Neural cell (in vitro differentiated cells): ENCODE results near the gene FAM89A.

Experiments used
- EZH2 ChIP-seq: fragments of 200-600, 300-800 bp; shearing (Covaris generic), sonication (generic); IDR thresholded peaks from 2 replicates; pipeline ENCODE4 v1.6.1; 2014; ENCODE audit warnings: antibody characterized with exemption, low read length, borderline replicate concordance, mild to moderate bottlenecking; ENCODE audit not compliant: insufficient read depth, poor library complexity, severe bottlenecking
- POLR2AphosphoS5 ChIP-seq: IDR thresholded peaks from 2 replicates; pipeline ENCODE4 v1.6.1; 2012
- TF ChIP-seq, protein P1 (sequence below): IDR thresholded peaks from 2 replicates; pipeline ENCODE4 v1.6.1; 2012; ENCODE audit warnings: borderline replicate concordance
- TF ChIP-seq, protein P2 (sequence below): fragments of 450-650 bp; IDR thresholded peaks from 2 replicates; pipeline ENCODE4 v1.5.1; 2014; ENCODE audit warnings: antibody characterized with exemption, mild to moderate bottlenecking, moderate library complexity; ENCODE audit not compliant: poor library complexity, severe bottlenecking

DNA sequence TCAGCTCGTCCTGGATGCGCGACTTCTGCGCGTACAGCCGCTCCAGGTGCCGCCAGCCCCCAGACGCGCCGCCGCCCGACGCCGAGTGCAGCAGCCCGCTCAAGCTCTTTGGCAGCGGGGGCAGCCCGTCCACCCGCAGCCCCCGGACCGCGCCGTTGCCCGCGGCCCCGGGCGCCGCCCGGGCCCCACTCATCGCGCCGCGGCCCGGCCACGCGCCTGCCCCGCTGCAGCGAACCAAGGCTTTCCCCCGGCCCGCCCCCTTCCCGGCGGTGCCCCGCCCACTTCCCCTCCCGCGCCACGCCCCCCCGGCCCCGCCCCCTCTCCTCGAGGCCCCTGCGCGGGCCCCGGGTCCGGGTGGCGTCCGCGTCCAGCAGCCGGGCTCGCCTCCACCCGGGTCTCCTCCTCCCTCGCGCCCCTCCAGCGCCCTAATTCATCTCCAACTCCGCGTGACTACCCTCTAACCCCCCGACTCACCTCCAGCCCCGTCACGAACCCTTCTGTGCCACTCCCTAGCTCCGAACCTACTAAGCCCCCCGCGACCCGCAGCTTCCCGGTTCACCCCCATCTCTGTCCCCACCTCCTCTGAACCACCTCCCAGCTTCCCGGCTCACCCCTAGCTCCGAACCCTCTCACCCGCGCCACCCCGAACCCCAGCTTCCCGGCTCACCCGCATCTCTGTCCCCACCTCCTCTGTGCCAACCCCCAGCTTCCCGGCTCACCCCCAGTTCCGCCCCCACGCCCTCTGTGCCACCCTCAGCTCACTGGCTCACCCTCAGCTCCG lies at the start of gene FAM89A:
- TF ChIP-seq POLR2AphosphoS5 (no peak), EZH2 (no peak)
- TF ChIP-seq, protein P1, sequence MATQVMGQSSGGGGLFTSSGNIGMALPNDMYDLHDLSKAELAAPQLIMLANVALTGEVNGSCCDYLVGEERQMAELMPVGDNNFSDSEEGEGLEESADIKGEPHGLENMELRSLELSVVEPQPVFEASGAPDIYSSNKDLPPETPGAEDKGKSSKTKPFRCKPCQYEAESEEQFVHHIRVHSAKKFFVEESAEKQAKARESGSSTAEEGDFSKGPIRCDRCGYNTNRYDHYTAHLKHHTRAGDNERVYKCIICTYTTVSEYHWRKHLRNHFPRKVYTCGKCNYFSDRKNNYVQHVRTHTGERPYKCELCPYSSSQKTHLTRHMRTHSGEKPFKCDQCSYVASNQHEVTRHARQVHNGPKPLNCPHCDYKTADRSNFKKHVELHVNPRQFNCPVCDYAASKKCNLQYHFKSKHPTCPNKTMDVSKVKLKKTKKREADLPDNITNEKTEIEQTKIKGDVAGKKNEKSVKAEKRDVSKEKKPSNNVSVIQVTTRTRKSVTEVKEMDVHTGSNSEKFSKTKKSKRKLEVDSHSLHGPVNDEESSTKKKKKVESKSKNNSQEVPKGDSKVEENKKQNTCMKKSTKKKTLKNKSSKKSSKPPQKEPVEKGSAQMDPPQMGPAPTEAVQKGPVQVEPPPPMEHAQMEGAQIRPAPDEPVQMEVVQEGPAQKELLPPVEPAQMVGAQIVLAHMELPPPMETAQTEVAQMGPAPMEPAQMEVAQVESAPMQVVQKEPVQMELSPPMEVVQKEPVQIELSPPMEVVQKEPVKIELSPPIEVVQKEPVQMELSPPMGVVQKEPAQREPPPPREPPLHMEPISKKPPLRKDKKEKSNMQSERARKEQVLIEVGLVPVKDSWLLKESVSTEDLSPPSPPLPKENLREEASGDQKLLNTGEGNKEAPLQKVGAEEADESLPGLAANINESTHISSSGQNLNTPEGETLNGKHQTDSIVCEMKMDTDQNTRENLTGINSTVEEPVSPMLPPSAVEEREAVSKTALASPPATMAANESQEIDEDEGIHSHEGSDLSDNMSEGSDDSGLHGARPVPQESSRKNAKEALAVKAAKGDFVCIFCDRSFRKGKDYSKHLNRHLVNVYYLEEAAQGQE, result no peak
- TF ChIP-seq, protein P2, sequence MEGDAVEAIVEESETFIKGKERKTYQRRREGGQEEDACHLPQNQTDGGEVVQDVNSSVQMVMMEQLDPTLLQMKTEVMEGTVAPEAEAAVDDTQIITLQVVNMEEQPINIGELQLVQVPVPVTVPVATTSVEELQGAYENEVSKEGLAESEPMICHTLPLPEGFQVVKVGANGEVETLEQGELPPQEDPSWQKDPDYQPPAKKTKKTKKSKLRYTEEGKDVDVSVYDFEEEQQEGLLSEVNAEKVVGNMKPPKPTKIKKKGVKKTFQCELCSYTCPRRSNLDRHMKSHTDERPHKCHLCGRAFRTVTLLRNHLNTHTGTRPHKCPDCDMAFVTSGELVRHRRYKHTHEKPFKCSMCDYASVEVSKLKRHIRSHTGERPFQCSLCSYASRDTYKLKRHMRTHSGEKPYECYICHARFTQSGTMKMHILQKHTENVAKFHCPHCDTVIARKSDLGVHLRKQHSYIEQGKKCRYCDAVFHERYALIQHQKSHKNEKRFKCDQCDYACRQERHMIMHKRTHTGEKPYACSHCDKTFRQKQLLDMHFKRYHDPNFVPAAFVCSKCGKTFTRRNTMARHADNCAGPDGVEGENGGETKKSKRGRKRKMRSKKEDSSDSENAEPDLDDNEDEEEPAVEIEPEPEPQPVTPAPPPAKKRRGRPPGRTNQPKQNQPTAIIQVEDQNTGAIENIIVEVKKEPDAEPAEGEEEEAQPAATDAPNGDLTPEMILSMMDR, result no peak
